GM21526 (cell line): ENCODE results near the gene AGAP1.

Source experiments
- ATAC-seq: cut with Tn5 transposase; IDR thresholded peaks from one replicate; pipeline ENCODE4 v1.9.1; 2021; ENCODE audit warnings: moderate library complexity; ENCODE audit not compliant: unreplicated experiment, low FRiP score

AGAP1 gene

DNA sequence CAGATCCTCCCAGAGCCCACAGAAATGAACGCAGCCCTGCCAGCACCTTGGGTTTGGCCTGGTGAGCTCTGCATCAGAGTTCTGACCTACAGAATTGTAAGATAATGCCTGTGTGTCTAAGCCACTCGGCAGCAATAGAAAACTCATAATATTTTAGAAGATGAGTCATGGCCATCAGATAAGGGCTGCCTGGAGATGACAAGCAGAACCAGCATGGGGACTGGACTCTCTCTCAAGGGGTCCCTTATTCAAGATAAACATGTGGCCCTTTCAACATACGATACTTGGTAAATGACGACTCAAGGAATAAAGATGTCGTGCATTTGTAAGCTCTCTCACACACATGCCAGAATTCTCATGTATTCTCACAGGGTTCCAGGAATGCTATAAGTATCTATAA is 8.5 kb upstream of the AGAP1 start:
- ATAC-seq, result no peak

DNA sequence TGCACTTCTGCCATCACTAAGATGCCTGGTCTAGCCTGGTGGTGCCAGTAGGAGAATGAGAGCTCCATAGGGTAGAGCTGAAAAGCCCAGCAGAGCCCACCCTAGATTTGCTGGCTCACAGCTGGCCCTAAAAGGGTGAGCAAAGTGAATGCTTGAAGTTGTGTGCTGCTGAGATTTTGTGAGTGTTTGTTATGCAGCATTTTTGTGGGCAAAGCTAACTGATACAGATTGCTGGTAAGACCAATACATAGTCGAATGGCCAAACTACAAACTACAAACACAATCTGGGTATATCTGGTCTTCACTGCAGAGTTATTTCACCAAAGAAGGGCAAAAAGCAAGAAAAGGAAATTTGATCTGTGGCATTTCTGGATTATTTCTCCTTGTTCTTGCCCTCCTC is 7.1 kb upstream of the AGAP1 start:
- ATAC-seq, result no peak

GRCh38 chr2:235489897-235490296 is 3.9 kb upstream of the AGAP1 start:
- no peak for ATAC-seq

- ATAC-seq, result no peak
These were observed 946 bp upstream of the AGAP1 start for GRCh38 chr2:235492850-235493344.

DNA sequence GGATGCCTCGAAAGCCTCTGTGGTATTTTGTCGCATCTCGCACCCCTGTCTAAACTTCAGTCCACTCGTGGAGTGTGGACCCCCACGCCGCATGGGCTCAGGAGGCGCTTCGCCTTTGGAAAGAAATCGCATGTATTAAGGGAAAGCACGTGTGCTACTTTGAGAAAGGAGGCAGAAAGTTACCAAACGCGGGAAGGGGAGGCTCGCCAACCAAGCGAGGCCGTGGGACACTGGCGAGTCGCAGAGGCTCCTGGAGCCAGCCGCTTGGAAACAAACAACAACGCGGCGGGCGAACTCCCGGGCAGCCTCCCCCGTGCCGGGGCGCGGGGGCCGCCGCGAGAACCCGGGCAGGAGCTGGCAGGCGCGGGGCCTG is 455 bp upstream of the AGAP1 start:
- ATAC-seq, result no peak

DNA sequence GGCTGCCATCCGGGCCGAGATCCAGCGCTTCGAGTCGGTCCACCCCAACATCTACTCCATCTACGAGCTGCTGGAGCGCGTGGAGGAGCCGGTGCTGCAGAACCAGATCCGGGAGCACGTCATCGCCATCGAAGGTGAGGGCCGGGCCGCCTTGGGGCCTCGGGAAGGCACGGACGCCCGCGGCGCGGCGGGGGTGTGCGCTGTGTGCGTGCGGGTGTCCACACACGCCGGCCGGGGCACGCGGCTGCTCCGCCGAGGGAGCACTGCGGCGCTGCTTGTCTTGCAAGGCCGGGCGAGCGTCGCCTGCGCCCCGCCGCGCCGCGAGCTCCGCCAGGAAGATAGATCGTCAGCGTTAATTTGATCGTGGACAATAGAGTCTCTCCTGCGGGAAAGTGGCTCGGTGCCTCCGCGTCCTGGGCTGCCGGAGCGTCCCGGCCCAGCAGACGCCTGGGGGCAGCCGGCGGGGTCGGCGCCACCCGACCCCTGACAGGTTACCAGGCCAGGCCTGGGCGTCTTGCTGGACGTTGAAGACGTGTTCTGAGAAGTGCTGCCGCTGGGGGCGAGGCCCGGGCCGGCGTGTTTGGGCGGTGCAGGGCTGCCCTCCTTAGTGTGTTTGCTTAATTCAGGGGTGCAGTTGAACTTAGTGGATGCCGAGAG is 1.0 kb downstream of the AGAP1 start:
- ATAC-seq, result no peak

DNA sequence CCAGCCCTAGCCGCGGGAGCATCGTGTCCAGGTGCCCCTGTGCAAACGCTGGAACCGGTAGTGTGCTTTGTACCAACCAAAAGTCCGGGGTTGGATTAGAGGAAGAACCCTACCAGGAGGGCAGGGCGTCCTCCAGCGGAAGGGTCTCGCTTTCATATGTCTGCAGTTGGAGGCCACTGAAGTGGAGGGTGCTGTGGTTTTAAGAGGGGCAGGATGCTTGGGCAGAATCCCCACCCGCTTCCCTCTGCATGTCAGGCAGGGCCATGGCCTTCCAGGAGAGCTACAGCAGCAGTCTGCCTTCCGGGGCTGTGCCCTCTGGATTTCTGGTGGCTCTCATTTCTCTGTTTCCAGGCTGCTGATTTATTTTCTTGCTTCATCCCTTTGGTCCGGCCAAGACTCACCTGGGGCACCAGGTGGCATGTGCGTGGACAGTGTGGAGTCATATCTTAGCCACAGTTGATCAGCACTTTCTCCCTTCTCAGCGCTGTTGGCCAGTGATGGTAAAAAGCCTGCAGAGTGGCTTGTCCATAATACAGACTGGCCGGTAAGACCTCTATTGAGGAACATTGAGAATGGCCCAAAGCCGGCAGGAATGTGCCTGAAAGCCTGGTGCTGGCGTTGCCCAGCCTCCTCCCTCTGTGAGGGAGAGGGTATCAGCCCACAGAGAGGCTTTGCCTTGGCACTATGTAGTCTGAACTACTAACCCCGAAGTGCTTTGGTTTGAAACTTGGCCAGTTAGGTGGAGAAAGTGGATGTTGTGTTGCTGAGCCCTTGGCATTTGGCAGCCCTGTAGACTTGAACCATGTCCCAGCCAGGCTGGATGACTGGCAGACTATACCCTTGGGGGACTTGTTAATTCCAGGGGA is 1.8 kb downstream of the AGAP1 start:
- ATAC-seq, result no peak

DNA sequence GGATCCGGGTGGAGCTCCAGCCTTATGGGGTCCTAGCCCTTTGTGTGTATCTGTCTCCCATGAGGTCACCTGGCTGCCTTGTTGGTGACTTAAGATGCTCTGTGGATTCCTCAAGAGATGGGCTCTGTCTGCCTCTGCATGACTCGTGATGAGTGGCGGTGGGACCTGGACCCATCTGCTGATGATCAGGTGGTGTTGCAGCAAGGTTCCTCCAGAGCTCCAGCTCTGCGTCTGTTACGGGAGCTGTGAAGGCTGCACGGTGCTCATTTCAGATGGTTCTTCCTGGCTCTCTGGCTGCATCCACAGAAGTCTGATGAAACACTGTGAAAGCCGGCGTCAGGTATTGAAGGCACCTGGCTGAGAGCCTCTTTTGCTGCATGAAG is 2.4 kb downstream of the AGAP1 start:
- no peak for ATAC-seq

DNA sequence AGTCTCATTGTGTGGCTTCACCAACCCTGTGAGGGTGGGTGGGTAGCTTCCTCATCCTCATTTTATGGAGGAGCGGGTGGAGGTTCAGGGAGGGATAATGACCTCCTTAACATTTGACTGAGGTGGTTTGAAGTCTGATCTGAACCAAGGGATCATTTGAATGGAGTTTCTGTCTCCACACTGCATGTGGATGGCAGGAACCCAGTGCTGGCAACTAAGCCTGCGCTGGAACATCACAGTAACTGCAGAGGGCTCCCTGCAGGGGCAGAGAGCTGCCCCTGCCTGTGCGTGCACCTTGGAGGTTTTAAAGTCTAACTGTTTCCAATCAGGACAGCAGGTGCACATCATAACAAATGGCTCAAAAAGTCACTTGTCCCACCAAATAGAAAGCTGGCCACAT is 3.3 kb downstream of the AGAP1 start:
- no peak for ATAC-seq

DNA sequence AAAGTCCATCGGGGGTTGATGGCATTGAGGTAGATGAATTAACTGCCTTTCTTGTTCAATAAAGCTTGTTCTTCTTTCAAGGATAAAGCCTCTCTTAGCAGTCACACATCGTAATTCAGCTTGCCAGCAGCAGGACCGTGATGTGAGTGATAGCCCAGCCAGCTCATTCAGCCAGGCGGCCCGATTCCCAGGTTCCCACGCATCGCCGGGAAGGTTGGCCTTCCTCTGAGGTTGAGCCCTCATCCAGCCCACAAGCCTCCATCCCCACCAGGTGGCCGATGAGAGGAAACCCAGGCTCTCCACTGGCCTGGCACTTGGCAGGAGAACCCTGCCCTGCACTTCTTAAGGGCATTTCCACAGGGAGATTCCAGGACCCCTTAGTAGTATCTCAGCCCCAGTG is 4.7 kb downstream of the AGAP1 start:
- ATAC-seq, result no peak

DNA sequence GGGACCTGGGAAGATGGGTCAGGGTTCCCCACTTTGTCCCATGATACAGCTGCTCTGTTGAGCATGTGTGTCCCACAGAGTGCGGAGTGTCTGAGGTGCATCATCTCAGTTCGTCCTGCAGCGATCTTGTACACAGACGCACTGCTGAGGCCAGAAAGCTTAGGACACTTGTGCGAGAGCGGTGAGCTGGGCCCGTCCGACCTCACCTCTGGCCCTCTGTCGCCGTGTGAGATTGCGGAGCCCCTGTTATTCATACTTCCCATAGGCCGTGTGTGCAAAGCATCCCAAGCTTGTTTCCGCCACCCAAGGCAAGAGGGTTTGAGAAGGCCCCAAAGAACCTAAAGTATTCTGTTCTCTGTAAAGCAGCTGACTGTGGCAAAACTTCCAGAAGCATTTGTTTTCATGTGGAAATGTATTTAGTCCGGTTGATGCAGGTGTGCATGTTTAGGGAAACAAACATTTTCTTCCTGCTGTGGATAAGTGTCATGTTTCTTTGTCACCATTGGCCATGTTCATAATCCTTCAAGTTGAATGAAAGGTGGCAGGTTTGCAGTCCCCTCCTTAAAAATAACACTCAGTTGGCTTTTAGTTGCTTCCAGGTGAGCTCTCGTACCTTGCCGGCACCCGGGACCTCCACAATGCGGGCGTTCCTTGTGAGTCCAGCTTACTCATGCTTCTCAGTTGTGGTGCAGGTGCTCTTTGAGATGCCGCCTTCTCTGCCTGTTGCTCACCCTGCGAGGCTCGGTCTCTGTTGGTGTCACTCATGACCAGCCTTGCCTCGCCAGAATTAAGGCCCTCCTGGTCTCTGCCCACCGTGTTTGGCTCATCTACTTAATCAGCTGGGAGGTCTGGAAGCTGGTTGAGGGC is 5.3 kb downstream of the AGAP1 start:
- no peak for ATAC-seq

DNA sequence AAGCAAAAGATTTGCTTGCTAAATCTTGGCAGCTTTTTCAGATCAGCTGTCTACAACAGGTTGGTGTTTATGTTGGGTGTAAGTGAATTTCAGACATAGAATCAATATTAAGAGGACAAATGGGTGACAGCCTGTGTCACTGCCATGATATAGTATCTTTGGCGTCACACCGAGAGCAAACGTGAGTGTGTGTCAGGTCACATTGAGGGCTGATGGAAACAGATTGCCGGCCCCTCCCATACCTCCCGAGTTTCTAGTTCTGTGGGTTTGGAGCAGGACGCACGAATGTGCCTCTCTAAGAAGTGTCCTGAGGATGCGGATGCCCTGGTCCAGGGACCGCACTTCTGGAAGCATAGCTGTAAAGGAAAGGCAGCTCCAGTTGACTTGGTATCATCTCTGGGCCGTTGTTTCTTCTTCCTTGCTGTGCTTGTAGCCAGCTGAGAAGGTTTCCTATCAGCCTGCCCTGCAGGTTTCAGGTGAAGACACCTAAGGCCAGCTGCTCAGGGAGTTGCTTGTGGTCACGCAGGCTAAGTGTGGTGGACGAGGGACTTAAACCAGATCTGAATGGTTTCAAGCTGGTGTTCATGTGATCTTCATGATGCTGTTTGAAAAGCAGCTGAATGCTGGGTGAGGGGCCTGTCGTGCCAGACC is 6.4 kb downstream of the AGAP1 start:
- ATAC-seq, result no peak

DNA sequence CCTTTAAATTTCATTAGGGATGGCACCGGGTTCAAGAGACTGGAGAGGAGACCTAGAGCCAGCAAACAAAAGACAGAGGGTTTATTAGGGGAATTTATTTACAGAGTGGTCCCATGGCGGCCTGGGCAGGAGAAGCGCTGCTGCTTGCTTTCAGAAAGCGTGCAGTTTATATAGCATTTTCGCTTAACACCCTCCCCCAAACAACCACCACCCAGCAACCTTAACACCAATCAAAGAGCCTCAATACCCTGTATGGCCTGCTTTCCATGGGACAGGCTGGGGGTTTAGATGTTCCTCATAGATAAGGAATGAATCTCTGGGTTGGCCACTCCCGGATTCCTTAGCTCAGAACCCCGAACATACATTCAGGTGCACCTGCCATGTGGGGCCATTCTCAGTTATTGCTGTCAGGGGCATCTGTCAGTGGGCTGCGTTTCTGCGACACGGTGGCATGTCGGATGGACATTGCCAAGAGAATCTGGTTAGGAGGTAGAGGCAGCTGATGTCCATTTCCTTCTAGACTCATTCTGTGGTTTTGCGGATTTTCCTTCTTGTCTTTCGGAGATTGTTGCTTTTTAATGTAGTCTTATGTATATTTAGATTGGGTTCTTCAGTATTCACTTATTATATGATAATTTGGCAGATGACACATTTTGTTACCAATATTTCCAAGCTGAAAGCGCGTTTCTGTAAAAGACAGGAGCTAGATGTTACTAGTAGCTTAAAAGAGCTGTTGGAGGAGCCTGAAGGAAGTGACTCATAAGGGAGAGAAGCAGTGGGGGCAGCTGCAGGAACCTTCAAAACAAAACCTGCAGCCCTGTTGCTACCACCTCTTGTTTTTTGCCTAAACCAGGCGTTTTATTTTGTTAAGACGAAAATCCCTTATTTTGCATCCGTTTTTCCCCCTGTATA is 7.2 kb downstream of the AGAP1 start:
- no peak for ATAC-seq

DNA sequence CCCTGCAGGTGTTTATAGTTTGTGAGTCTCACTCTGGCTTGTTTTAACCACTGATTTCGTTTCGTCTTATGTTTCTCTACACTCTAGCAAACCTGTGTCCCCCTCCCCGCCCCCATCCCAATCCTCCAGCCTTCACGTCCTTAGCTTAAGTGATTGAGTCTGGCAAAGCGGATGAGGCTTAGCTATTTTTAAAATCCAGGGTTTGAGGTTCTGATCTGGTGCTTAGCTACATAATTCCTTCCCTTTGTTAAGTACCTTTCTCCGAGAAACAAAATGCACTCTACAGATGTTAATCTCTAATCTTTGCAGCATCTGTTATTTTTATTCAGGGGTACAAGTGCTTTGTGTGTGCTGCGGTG is 7.8 kb downstream of the AGAP1 start:
- ATAC-seq, result no peak

GRCh38 chr2:235502336-235502735 is 8.5 kb downstream of the AGAP1 start:
- no peak for ATAC-seq

- no peak for ATAC-seq
These were observed 10.8 kb downstream of the AGAP1 start for GRCh38 chr2:235504441-235505180.

GRCh38 chr2:235505181-235505741 is 11.4 kb downstream of the AGAP1 start:
- ATAC-seq, result no peak

DNA sequence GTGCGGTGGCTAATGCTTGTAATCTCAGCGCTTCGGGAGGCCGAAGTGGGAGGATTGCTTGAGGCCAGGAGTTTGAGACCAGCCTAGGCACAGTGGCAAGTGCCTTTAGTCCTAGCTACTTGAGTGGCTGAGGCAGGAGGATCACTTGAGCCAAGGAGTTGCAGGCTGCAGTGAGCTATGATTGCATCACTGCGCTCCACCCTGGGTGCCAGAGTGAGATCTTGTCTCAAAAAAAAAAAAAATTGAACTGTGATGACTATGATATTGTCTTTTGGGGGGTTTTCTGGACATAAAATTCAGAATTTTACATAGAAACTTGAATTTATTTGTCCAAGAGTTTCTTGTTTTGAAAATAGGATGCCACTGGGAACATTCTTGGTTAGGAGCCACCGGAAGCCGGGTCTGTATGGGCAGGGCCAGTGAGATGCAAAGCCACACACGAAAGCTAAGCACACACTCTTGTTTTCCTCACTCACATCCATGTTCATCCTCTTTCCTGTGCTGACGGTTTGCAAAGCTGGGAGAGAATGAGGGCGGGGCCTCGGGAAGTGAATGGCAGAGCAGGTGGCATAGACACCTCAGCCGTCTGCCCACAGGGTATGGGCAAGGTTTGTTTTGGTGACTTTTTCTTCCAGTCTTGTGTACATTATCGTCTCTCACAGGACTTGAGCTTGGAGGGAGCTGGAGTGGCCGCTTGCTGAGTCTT is 12.6 kb downstream of the AGAP1 start:
- ATAC-seq, result no peak
